Hepatocyte (in vitro differentiated cells): Measurements from ENCODE around the gene IRF2. TPM values are rescaled to one million over a fixed set of nuclear protein-coding genes. Genes with fewer than 3 reads are reported as not detected.
A peak's percentile ranks its signal among the peaks of the same experiment; 100 is the strongest.

Experiments
- DNase-seq: peaks from one replicate; pipeline ENCODE4 v3.0.0-alpha.2; 2016; ENCODE audit warnings: low spot score
- H2AFZ ChIP-seq: fragments of 200-600 bp; sonication (generic); 2 replicates; pipeline ENCODE4 v1.6.0; 2016; ENCODE audit warnings: antibody characterized with exemption, mild to moderate bottlenecking
- H3K27ac ChIP-seq: fragments of 200-600 bp; sonication (generic); 2 replicates; pipeline ENCODE4 v1.5.1; 2016; ENCODE audit warnings: mild to moderate bottlenecking
- H3K27me3 ChIP-seq: fragments of 200-600 bp; sonication (generic); 2 replicates; pipeline ENCODE4 v1.6.1; 2016
- H3K36me3 ChIP-seq: fragments of 200-600 bp; sonication (generic); replicated peaks from 2 replicates; pipeline ENCODE4 v1.5.1; 2016; ENCODE audit warnings: low read depth; ENCODE audit not compliant: insufficient read depth
- H3K4me1 ChIP-seq: fragments of 200-600 bp; sonication (generic); 2 replicates; pipeline ENCODE4 v1.5.1; 2016; ENCODE audit warnings: mild to moderate bottlenecking, moderate library complexity; ENCODE audit not compliant: insufficient read depth
- H3K4me2 ChIP-seq: fragments of 200-600 bp; sonication (generic); 2 replicates; pipeline ENCODE4 v1.6.0; 2016
- H3K4me3 ChIP-seq: fragments of 200-600 bp; sonication (generic); 2 replicates; pipeline ENCODE4 v1.5.1; 2016; ENCODE audit warnings: mild to moderate bottlenecking
- H3K79me2 ChIP-seq: fragments of 200-600 bp; sonication (generic); 2 replicates; pipeline ENCODE4 v1.6.0; 2017; ENCODE audit warnings: mild to moderate bottlenecking
- H3K9me2 ChIP-seq: fragments of 200-600 bp; sonication (generic); replicated peaks from 2 replicates; pipeline ENCODE4 v1.6.0; 2017; ENCODE audit warnings: mild to moderate bottlenecking; ENCODE audit not compliant: insufficient read depth
- H3K9me3 ChIP-seq: fragments of 200-600 bp; sonication (generic); 2 replicates; pipeline ENCODE4 v1.5.1; 2016; ENCODE audit warnings: low read depth, mild to moderate bottlenecking
- H4K20me1 ChIP-seq: fragments of 200-600 bp; sonication (generic); 2 replicates; pipeline ENCODE4 v1.6.0; 2016; ENCODE audit warnings: mild to moderate bottlenecking; ENCODE audit not compliant: insufficient read depth, poor library complexity, severe bottlenecking
- EZH2 ChIP-seq: fragments of 200-600 bp; sonication (generic); IDR thresholded peaks from 2 replicates; pipeline ENCODE4 v1.6.1; 2016; ENCODE audit warnings: antibody characterized with exemption, mild to moderate bottlenecking, borderline replicate concordance
- EZH2phosphoT487 ChIP-seq: fragments of 200-600 bp; sonication (generic); IDR thresholded peaks from one replicate; pipeline ENCODE4 v1.6.1; 2018; ENCODE audit warnings: antibody characterized with exemption, mild to moderate bottlenecking, low read depth, moderate library complexity; ENCODE audit not compliant: unreplicated experiment, severe bottlenecking
- WGBS: methylation state at CpG from one replicate; pipeline ENCODE4 v1.1.6; 2016; ENCODE audit warnings: low lambda C conversion rate; ENCODE audit errors: missing lambda C conversion rate; 5-methylcytosine and 5-hydroxymethylcytosine counted together
- polyA plus RNA-seq: library from polyadenylated mRNA; unstranded; fragments of >200 nt; fragmentation: Nextera tagmentation; extraction: Ambion mirVana; gene quantifications from 2 replicates; pipeline ENCODE4 v1.2.1, GENCODE V29; 2016
- total RNA-seq: library from RNA; depleted of rRNA; stranded (reverse); fragments of >200 nt; gene quantifications from 2 replicates; pipeline ENCODE4 v1.2.3, GENCODE V29; 2014
- TF ChIP-seq, protein P1 (sequence below): fragments of 200-600 bp; sonication (generic); IDR thresholded peaks from 2 replicates; pipeline ENCODE4 v1.5.1; 2016; ENCODE audit warnings: antibody characterized with exemption, mild to moderate bottlenecking; ENCODE audit not compliant: poor library complexity

The IRF2 gene
- total and polyA plus RNA-seq, 2 experiments from 2014 or later: 17.7 to 41.1 TPM

DNA sequence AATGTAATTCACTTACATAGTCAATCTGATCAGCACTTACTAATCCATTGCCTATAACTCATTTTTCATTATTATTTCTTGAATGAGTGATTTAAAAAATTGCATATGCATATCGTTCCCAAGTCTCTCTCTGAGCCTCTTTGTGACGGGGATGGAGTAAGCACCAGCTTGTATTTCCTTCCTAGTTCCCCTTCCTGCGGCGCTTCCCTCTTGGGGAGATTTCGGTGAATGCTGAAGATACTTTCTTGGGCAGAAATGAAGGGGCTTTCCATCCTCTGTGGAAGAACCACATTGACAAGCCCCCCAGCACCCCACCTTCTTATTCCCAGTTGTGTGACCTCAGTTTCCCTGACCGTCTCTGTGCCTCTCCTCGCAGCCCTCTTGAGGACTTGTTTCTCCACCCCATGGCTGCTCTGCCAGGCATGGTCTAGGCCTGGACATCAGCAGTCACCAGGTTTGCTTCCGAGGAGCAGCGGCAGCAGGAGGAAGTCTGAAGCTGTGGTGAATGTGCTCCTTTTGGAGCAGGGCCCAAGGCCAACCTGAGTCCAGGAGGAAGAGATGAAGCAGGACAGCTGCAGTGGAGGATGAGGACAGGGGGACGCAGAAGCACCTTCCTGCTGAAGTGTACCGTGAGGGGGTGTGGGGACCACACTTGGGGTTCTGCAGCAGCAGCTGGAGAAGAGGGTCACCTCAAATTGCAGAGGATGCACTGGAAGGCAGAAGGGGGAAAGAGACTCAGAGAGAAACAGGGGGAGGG, 124.9 kb downstream of the IRF2 start:
- 96% methylated on average over 11 of the region's 11 CpGs for WGBS
- peak overlapping the region; percentile 2 for H3K4me2 ChIP-seq

DNA sequence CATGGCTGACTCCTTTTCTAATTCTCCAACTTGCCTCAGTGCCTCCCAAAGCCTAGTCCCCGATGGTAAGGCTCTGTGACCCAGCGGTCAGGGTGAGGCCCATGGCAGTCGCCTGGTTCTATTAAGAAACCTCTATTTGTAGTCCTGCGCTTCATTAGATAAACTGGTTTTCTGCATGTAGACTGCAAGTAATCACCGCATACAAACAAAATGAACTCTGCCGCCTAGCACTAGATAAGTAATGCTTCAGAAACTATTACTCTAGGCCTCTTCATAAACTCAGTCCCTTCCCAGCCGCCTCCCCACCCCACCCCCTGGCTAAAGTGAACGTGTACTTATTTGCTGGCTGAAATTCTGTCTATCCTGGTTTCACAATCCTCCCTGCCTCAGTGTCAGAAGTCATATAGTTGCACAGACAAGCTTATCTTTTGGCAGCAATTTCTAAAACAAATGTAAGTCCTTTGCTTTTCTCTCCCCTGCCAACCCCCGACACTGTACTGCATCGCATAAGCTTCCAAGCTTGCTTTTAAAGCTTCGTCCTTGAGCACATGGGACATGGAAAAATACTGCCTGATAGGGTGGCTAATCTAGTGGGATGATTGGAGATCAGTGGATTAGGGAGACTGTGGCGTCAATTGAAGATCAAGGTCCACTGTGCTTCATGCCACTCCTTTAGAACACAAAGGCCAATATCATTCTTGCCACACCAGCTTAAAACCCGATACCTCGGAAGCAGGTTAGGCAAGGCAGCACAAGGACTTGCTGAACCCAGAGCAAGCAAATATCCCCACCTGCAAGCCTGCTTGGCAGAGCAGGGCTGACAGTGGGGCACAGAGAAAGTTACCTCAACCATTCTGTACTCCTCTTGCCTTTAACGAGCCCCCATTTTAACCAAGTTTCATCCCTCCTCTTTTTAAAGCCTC, 125.8 kb downstream of the IRF2 start:
- H3K36me3 ChIP-seq: no peaks in the 10 kb centered on the region
- peak overlapping the region; percentile 99 for H3K27ac ChIP-seq
- no peaks in the 10 kb centered on the region for H3K9me2 ChIP-seq
- DNase-seq: peak; percentile 87
- H3K79me2 ChIP-seq: no peaks in the 10 kb centered on the region
- no peak overlapping the region for H2AFZ ChIP-seq
- no peaks in the 10 kb centered on the region for H3K9me3 ChIP-seq
- H3K4me1 ChIP-seq: peaks cover 49% of the 10 kb centered on the region
- no peaks in the 10 kb centered on the region for H4K20me1 ChIP-seq
- TF ChIP-seq, protein P1, sequence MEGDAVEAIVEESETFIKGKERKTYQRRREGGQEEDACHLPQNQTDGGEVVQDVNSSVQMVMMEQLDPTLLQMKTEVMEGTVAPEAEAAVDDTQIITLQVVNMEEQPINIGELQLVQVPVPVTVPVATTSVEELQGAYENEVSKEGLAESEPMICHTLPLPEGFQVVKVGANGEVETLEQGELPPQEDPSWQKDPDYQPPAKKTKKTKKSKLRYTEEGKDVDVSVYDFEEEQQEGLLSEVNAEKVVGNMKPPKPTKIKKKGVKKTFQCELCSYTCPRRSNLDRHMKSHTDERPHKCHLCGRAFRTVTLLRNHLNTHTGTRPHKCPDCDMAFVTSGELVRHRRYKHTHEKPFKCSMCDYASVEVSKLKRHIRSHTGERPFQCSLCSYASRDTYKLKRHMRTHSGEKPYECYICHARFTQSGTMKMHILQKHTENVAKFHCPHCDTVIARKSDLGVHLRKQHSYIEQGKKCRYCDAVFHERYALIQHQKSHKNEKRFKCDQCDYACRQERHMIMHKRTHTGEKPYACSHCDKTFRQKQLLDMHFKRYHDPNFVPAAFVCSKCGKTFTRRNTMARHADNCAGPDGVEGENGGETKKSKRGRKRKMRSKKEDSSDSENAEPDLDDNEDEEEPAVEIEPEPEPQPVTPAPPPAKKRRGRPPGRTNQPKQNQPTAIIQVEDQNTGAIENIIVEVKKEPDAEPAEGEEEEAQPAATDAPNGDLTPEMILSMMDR: no peak
- TF ChIP-seq EZH2phosphoT487: no peak
- H3K4me3 ChIP-seq: no peak overlapping the region
- H3K4me2 ChIP-seq: peak overlapping the region; percentile 69
- 30% methylated on average over 15 of the region's 15 CpGs for WGBS
- no peaks in the 10 kb centered on the region for H3K27me3 ChIP-seq

More for the DNA sequence above, 124.9 kb downstream of the IRF2 start:
- Histone ChIP-seq H2AFZ (no peak overlapping the region), H4K20me1 (no peaks in the 10 kb centered on the region), H3K9me2 (no peaks in the 10 kb centered on the region), H3K4me3 (no peak overlapping the region), H3K9me3 (no peaks in the 10 kb centered on the region), H3K27ac (peak overlapping the region; percentile 99), H3K36me3 (no peaks in the 10 kb centered on the region), H3K79me2 (no peaks in the 10 kb centered on the region), H3K4me1 (peaks cover 45% of the 10 kb centered on the region), H3K27me3 (no peaks in the 10 kb centered on the region)
- DNase-seq: no peak
- no peak for TF ChIP-seq EZH2phosphoT487
- TF ChIP-seq, protein P1: no peak
- no peak for TF ChIP-seq EZH2

DNA sequence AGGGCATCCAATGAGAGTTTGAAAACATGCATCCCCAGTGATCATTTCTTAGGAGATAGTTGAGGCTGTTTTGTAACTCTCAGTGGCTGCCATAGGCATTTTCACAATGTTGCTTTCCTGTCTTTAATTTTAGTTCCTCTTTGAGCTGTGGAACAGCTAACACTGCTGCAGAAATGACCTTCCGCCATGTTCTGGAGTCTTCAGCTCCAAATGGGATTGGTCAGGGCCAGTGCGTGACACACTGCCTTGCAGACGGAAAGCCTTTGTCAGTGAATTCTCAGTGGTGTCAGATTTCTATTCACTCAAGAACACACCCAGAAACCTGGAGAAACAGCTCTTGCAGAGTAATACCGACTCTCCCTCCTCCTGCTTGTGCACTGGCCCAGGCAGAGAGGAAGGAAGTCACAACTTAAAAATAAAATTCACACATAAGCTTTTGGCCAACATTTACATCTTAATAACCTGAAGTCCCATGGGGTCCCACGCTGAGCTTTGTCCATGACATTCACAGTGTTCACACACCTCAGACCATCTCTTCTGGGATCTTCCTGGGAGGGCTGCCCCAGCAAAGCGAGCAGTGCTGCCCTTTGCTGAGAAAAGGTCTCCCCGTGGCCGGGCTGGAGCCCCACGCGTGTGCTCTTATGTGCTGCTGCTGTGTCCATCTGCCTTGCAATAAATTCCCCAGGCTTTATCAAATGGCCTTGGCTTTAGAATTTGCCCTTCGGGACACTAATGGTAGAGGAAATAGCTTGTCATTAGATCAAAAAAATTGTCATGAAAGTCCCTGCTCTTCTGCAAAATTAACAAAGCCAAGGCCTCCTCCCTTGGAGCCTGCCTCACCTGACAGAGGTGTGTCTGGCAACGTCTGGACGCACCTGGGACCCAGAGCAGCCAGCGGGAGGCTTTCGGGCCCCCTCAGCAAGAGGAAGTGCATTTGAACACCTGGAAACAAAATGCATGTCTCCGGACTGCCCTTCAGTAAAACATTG, 126.8 kb downstream of the IRF2 start:
- TF ChIP-seq, protein P1: no peak
- TF ChIP-seq EZH2phosphoT487: no peak
- no peak for TF ChIP-seq EZH2
- no peaks in the 10 kb centered on the region for H3K9me3 ChIP-seq
- no peaks in the 10 kb centered on the region for H3K9me2 ChIP-seq
- peak overlapping the region; percentile 99 for H3K27ac ChIP-seq
- no peaks in the 10 kb centered on the region for H3K36me3 ChIP-seq
- no peaks in the 10 kb centered on the region for H3K79me2 ChIP-seq
- no peaks in the 10 kb centered on the region for H3K27me3 ChIP-seq
- peak; percentile 83 for DNase-seq
- H3K4me2 ChIP-seq: peak overlapping the region; percentile 69
- H3K4me3 ChIP-seq: no peak overlapping the region
- peaks cover 49% of the 10 kb centered on the region for H3K4me1 ChIP-seq
- WGBS: 38% methylated on average over 16 of the region's 16 CpGs
- peak overlapping the region; percentile 9 for H2AFZ ChIP-seq
- no peaks in the 10 kb centered on the region for H4K20me1 ChIP-seq
